Endodermal cell (in vitro differentiated cells): ENCODE data around the gene SEC61A2. TPM values are rescaled to one million over a fixed set of nuclear protein-coding genes. Genes with fewer than 3 reads are reported as not detected.

Source experiments
- DNase-seq: peaks from one replicate; pipeline ENCODE4 v3.0.0-alpha.2; 2017
- H3K27ac ChIP-seq: 2 replicates; pipeline ENCODE4 v1.5.1; 2013; ENCODE audit warnings: mild to moderate bottlenecking, low read depth, low read length, moderate library complexity
- H3K27me3 ChIP-seq: 2 replicates; pipeline ENCODE4 v1.6.1; 2013; ENCODE audit warnings: mild to moderate bottlenecking, low read length, moderate library complexity; ENCODE audit not compliant: insufficient read depth, control insufficient read depth, poor library complexity, severe bottlenecking
- H3K36me3 ChIP-seq: 2 replicates; pipeline ENCODE4 v1.7.0; 2013; ENCODE audit warnings: mild to moderate bottlenecking, low read length, moderate library complexity; ENCODE audit not compliant: control insufficient read depth, insufficient read depth
- H3K4me1 ChIP-seq: one replicate; pipeline ENCODE4 v1.7.0; 2013; ENCODE audit warnings: low read length; ENCODE audit not compliant: control insufficient read depth, insufficient read depth
- H3K4me3 ChIP-seq: 2 replicates; pipeline ENCODE4 v1.5.1; 2013; ENCODE audit warnings: mild to moderate bottlenecking, low read length, moderate library complexity
- H3K9ac ChIP-seq: 2 replicates; pipeline ENCODE4 v1.6.1; 2013; ENCODE audit warnings: mild to moderate bottlenecking, low read length, moderate library complexity; ENCODE audit not compliant: poor library complexity, severe bottlenecking; ENCODE audit errors: extremely low read depth
- H3K9me3 ChIP-seq: 2 replicates; pipeline ENCODE4 v1.6.1; 2013; ENCODE audit warnings: mild to moderate bottlenecking, low read length, moderate library complexity; ENCODE audit not compliant: control insufficient read depth
- H3K27ac Mint-ChIP-seq: 2 replicates; pipeline ENCODE4 v1.8.0; 2020; ENCODE audit warnings: mixed read lengths
- H3K27me3 Mint-ChIP-seq: 2 replicates; pipeline ENCODE4 v1.8.0; 2021; ENCODE audit warnings: mild to moderate bottlenecking, mixed read lengths; ENCODE audit not compliant: insufficient read depth
- H3K36me3 Mint-ChIP-seq: 2 replicates; pipeline ENCODE4 v1.8.0; 2020; ENCODE audit warnings: low read depth, mixed read lengths
- H3K4me1 Mint-ChIP-seq: 2 replicates; pipeline ENCODE4 v1.8.0; 2020; ENCODE audit warnings: mixed read lengths
- H3K4me3 Mint-ChIP-seq: 2 replicates; pipeline ENCODE4 v1.8.0; 2020; ENCODE audit warnings: mild to moderate bottlenecking, moderate library complexity, mixed read lengths
- H3K9me3 Mint-ChIP-seq: 2 replicates; pipeline ENCODE4 v1.8.0; 2020; ENCODE audit warnings: mild to moderate bottlenecking, mixed read lengths
- CTCF ChIP-seq: fragments of 200-600 bp; sonication (generic); conservative IDR thresholded peaks from 2 replicates; pipeline ENCODE4 v1.5.0; 2021; ENCODE audit warnings: antibody characterized with exemption, mild to moderate bottlenecking
- WGBS, 2 experiments: methylation state at CpG; one replicate each; pipeline versions ENCODE4 v1.1.5 to v1.1.7; 2013; ENCODE audit warnings: missing lambda C conversion rate in 2 of 2, mixed read lengths in 1 of 2; ENCODE audit not compliant: insufficient coverage in 1 of 2, insufficient read length in 1 of 2; 5-methylcytosine and 5-hydroxymethylcytosine counted together
- microRNA-seq: library from miRNA; unstranded; fragments of <30 nt; microRNA quantifications from one replicate; pipeline ENCODE4 v1.2.0, GENCODE V29; 2020; ENCODE audit warnings: borderline microRNAs expressed
- total RNA-seq, 2 donors: library from RNA; stranded (reverse); fragmentation: NEBNext Ultra II Directional in 1 of 2; extraction: Animal tissue kit (Norgen Biotek cat#: 25700) in 1 of 2; gene quantifications; 2 replicates in 1 of 2; 3 replicates in 1 of 2; pipeline ENCODE4 v1.2.1, GENCODE V29; 2021

Gene SEC61A2
- total RNA-seq, 2 donors from 2014 or later: 24.4 to 40.5 TPM

- TF ChIP-seq CTCF: no peak
- Mint-ChIP-seq H3K27ac (peak overlapping the region; percentile 1), H3K4me1 (no peaks in the 10 kb centered on the region), H3K4me3 (no peak overlapping the region), H3K36me3 (peaks cover 66% of the 10 kb centered on the region), H3K9me3 (peaks cover 10% of the 10 kb centered on the region), H3K27me3 (no peaks in the 10 kb centered on the region)
- Histone ChIP-seq H3K4me3 (no peak overlapping the region), H3K36me3 (peaks cover 80% of the 10 kb centered on the region), H3K27ac (no peak overlapping the region), H3K9me3 (peaks cover 5% of the 10 kb centered on the region), H3K9ac (no peak overlapping the region), H3K4me1 (no peaks in the 10 kb centered on the region), H3K27me3 (no peaks in the 10 kb centered on the region)
- WGBS, 2 experiments: 97 to 100% methylated on average over 2 to 4 of the region's 4 CpGs
- no peak for DNase-seq
Observed at GRCh38 chr10:12214093-12214492, 84.6 kb downstream of the SEC61A2 start.

DNA sequence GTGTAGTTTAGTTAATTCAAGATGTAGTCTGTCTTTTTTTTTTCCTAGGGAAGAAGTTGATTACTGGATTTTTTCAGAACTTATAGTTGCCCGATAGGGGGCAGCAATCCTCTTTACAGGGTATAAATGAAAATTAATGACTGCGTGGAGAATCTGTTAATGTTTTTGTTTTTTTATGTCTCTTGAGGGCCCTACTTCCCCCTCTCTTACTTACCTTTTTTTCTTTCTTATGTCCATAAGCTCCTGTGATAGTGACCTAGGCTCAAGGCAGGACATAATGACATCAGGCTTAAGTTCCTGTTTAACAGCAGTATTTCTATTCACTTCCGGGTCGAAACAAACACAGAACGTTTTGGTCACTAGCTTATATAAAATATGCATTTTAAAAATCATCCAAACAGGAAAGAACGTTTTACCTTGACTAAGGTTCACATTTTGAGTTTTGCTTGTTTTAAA is 85.3 kb downstream of the SEC61A2 start:
- DNase-seq: no peak
- Mint-ChIP-seq H3K9me3 (peaks cover 10% of the 10 kb centered on the region), H3K36me3 (peaks cover 66% of the 10 kb centered on the region), H3K4me3 (no peak overlapping the region), H3K27me3 (no peaks in the 10 kb centered on the region), H3K4me1 (no peaks in the 10 kb centered on the region), H3K27ac (peak overlapping the region; percentile 1)
- peaks cover 80% of the 10 kb centered on the region for H3K36me3 ChIP-seq
- 70 to 89% methylated on average over 4 to 6 of the region's 6 CpGs for WGBS, 2 experiments
- no peak overlapping the region for H3K4me3 ChIP-seq
- peak; percentile 80 for TF ChIP-seq CTCF
- no peaks in the 10 kb centered on the region for H3K4me1 ChIP-seq
- H3K27me3 ChIP-seq: no peaks in the 10 kb centered on the region
- no peak overlapping the region for H3K27ac ChIP-seq
- no peak overlapping the region for H3K9ac ChIP-seq
- H3K9me3 ChIP-seq: peaks cover 5% of the 10 kb centered on the region

Small RNA genes lying within 50 kb of the gene (microRNA-seq; reads per million reads assigned to microRNA genes)
- not detected for gene MIR548AK

Other genes with a start within 250 kb of the SEC61A2 start
- 10 to 100 TPM; 16.8 to 23.4 TPM for gene UPF2, start 86.9 kb upstream of the SEC61A2 start, total RNA-seq
- 10 to 100 TPM; 56.9 to 61.5 TPM for gene DHTKD1, start 60.7 kb upstream of the SEC61A2 start, total RNA-seq
- gene NUDT5, start 66.2 kb downstream of the SEC61A2 start, total RNA-seq: 10 to 100 TPM; 88.7 to 93.9 TPM
- 100 to 1,000 TPM; 104 to 123 TPM for gene CDC123, start 66.5 kb downstream of the SEC61A2 start, total RNA-seq
- gene CAMK1D, start 219.9 kb downstream of the SEC61A2 start, total RNA-seq: 1 to 10 TPM; 4.5 to 7.8 TPM